ENCODE data around the gene PLD1. TPM values are rescaled to one million over a fixed set of nuclear protein-coding genes. Genes with fewer than 3 reads are reported as not detected.
A peak's percentile ranks its signal among the peaks of the same experiment; 100 is the strongest.

The PLD1 gene
- polyA plus RNA-seq, 2 donors = 26.0 to 31.9 TPM

DNA sequence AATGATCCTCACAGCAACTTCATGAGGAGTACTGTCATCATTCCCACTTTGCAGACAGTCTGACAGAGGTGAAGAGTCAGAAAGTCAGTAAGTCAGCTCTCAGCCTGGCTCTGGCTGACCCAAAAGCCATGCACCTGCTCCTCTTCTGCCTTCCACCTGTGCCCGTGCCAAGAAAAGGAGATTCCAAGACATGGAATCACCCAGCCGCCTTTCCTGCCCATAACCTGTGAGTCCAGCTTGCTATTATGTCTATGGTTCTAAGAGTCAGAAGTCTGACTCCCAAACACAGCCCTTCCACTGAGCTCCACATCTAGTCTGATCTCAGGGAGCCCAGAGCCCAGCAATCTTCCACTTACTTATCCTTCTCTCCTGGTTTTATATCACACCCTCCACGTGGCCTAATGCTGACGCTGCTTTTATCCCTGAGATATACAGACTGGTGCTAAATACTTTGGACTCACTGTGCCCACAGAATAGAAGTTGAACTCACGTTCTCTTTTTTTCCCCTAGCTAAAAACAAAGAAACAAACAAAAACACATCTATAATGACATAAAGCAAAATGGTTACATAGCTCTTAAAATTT, 66.0 kb downstream of the PLD1 start:
- WGBS, 2 donors = 79 to 91% methylated on average over 5 of the region's 5 CpGs
- Histone ChIP-seq H3K9me3 (ENCODE audit: control insufficient read depth in 2 of 2, insufficient read depth in 1 of 2, low read depth in 1 of 2, low read length in 1 of 2) (no peaks in the 10 kb centered on the region), H3K27ac (ENCODE audit: low read depth in 2 of 2, low read length in 1 of 2) (peak overlapping the region; percentile 1 to 6), H3K4me1 (ENCODE audit: control insufficient read depth in 2 of 2, insufficient read depth in 2 of 2, low read length in 1 of 2) (peaks cover 2 to 8% of the 10 kb centered on the region in 2 donors), H3K36me3 (ENCODE audit: control insufficient read depth in 2 of 2, insufficient read depth in 2 of 2, low read length in 1 of 2) (peaks cover 0 to 7% of the 10 kb centered on the region in 2 donors), H3K27me3 (ENCODE audit: control insufficient read depth in 1 of 2, insufficient read depth in 2 of 2, low read length in 2 of 2) (no peaks in the 10 kb centered on the region), H3K4me3 (ENCODE audit: low read depth in 1 of 2, low read length in 2 of 2) (no peak overlapping the region)

DNA sequence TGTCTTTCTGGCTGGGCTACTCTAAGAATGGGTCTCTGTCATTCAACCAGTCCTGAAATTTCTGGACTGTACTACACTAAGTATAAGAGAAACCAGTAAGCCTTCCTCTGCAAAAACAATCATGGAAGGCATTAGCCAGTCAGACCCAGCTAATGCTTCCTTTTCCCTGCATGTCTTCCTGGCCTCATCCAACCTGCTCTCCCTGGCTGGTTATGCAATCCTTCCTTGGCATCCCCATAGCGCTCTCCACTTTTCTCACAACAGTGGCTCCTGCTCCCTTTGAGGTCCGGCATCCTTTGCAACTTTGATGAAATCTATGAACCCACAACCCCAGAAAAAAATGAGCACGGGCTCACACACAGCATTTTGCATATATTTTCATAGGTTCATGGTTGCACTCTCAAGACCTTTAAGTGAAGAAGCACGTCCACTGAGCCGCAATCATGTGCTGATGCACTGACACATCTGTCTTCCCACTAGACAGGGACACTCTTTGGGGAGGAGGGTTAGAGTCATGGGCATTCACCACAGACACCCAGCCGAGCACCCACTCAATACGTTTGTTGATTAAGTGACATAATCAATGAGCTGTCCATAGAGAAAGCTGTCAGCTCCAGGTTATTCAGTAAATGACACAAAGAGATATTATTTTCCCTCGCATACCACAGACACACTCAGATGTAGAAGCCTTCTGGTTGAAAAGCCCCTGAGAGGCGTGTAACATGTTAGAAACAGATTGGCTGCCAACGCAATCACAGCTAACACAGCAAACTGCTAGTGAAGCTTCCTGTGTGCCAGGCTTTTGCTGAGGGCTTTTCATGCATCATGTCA, 66.7 kb downstream of the PLD1 start:
- 87 to 89% methylated on average over 10 of the region's 10 CpGs for WGBS, 2 donors
- Histone ChIP-seq H3K4me3 (ENCODE audit: low read depth in 1 of 2, low read length in 2 of 2) (no peak overlapping the region), H3K36me3 (ENCODE audit: control insufficient read depth in 2 of 2, insufficient read depth in 2 of 2, low read length in 1 of 2) (peaks cover 0 to 7% of the 10 kb centered on the region in 2 donors), H3K9me3 (ENCODE audit: control insufficient read depth in 2 of 2, insufficient read depth in 1 of 2, low read depth in 1 of 2, low read length in 1 of 2) (no peaks in the 10 kb centered on the region), H3K27ac (ENCODE audit: low read depth in 2 of 2, low read length in 1 of 2) (peak overlapping the region in 1 of 2 donors; percentile 1), H3K27me3 (ENCODE audit: control insufficient read depth in 1 of 2, insufficient read depth in 2 of 2, low read length in 2 of 2) (no peaks in the 10 kb centered on the region), H3K4me1 (ENCODE audit: control insufficient read depth in 2 of 2, insufficient read depth in 2 of 2, low read length in 1 of 2) (peaks cover 2 to 8% of the 10 kb centered on the region in 2 donors)

DNA sequence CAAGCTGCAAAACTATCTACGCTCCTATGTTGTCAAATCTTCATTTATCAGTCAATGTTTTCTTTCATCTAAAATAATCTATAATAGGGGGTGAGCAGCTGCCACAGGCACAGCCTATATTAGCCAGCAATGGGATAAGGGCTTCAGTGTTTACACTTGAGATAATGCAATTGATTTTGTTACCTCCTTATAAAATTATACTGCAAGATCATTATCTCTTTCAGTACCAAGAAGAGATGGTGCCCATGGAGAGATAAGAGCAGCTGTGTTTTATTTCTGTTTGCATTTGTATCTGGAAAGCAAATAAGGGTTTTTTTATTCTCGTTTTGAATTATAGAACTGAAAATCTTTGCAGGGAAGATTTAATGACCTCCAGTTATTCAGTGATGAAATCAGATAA, 68.9 kb downstream of the PLD1 start:
- WGBS, 2 donors = 65 to 66% methylated on average over 2 of the region's 2 CpGs
- Histone ChIP-seq H3K4me3 (ENCODE audit: low read depth in 1 of 2, low read length in 2 of 2) (no peak overlapping the region), H3K27me3 (ENCODE audit: control insufficient read depth in 1 of 2, insufficient read depth in 2 of 2, low read length in 2 of 2) (no peaks in the 10 kb centered on the region), H3K36me3 (ENCODE audit: control insufficient read depth in 2 of 2, insufficient read depth in 2 of 2, low read length in 1 of 2) (peaks cover 5 to 9% of the 10 kb centered on the region in 2 donors), H3K4me1 (ENCODE audit: control insufficient read depth in 2 of 2, insufficient read depth in 2 of 2, low read length in 1 of 2) (peaks cover 2 to 8% of the 10 kb centered on the region in 2 donors), H3K9me3 (ENCODE audit: control insufficient read depth in 2 of 2, insufficient read depth in 1 of 2, low read depth in 1 of 2, low read length in 1 of 2) (no peaks in the 10 kb centered on the region), H3K27ac (ENCODE audit: low read depth in 2 of 2, low read length in 1 of 2) (no peak overlapping the region)

DNA sequence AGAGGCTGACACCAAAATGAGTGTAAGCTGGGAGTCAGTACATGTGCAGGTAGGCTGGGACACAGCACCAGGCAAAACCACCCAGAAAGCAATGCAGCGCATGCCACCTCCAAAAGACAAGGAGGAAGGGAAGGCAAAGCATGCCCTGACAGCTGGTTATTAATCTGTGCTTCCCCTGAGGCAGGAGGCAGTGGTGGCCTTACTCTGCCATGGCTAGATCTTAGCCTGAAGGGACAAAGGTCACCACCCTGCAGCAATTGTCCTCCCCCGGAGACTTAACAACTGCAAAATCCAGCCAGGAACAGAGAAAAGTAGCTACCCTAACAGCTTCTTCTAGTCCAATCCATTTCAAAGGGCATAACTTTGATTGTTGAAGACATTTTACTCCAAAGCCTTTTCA, 73.7 kb downstream of the PLD1 start:
- no peaks in the 10 kb centered on the region for H3K9me3 ChIP-seq (ENCODE audit: control insufficient read depth in 2 of 2, insufficient read depth in 1 of 2, low read depth in 1 of 2, low read length in 1 of 2)
- H3K36me3 ChIP-seq (ENCODE audit: control insufficient read depth in 2 of 2, insufficient read depth in 2 of 2, low read length in 1 of 2) = peaks cover 6 to 10% of the 10 kb centered on the region in 2 donors
- no peaks in the 10 kb centered on the region for H3K4me1 ChIP-seq (ENCODE audit: control insufficient read depth in 2 of 2, insufficient read depth in 2 of 2, low read length in 1 of 2)
- no peaks in the 10 kb centered on the region for H3K27me3 ChIP-seq (ENCODE audit: control insufficient read depth in 1 of 2, insufficient read depth in 2 of 2, low read length in 2 of 2)
- 75 to 76% methylated on average over 2 of the region's 2 CpGs for WGBS, 2 donors
- no peak overlapping the region for H3K27ac ChIP-seq (ENCODE audit: low read depth in 2 of 2, low read length in 1 of 2)
- H3K4me3 ChIP-seq (ENCODE audit: low read depth in 1 of 2, low read length in 2 of 2) = no peak overlapping the region

DNA sequence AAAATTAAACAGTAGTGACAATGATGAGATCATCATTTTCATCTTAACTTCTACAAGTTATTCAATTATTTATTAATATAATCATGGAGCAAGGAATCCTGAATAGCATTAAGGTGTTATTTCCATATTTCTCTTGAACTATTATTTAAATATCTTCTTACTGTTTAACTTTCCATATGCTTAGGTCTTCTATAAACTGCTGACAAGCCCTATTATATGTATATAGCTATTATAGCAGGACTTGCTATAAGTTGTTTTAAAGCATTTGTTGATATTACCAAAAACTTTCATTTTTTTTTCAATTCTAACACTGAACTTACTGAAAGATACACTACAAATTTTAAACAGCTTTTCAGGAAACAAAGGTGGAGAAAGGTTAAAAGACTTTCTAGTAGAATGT, 76.7 kb downstream of the PLD1 start:
- no peak overlapping the region for H3K4me3 ChIP-seq (ENCODE audit: low read depth in 1 of 2, low read length in 2 of 2)
- H3K4me1 ChIP-seq (ENCODE audit: control insufficient read depth in 2 of 2, insufficient read depth in 2 of 2, low read length in 1 of 2) = no peaks in the 10 kb centered on the region
- H3K9me3 ChIP-seq (ENCODE audit: control insufficient read depth in 2 of 2, insufficient read depth in 1 of 2, low read depth in 1 of 2, low read length in 1 of 2) = no peaks in the 10 kb centered on the region
- no peaks in the 10 kb centered on the region for H3K27me3 ChIP-seq (ENCODE audit: control insufficient read depth in 1 of 2, insufficient read depth in 2 of 2, low read length in 2 of 2)
- no peak overlapping the region for H3K27ac ChIP-seq (ENCODE audit: low read depth in 2 of 2, low read length in 1 of 2)
- peaks cover 6 to 10% of the 10 kb centered on the region in 2 donors for H3K36me3 ChIP-seq (ENCODE audit: control insufficient read depth in 2 of 2, insufficient read depth in 2 of 2, low read length in 1 of 2)

DNA sequence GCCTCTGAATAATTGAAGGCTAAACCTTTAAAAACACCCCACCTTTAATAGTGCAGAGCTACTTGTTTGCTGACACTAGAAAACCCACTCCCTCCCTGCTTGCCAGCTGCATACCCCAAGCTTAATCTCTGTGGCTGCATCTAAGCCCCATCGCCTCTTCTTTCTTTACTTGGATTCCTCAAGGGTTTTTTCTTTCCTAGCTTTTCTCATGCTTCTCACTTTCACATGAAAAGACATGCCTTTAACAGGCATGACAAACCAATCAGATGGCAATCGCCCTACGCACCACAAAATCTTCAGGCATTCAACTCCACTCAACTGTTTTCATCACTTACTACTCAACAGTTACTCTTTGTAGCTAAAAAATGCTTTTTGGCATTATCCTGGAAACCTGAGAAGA, 77.5 kb downstream of the PLD1 start:
- Histone ChIP-seq H3K4me3 (ENCODE audit: low read depth in 1 of 2, low read length in 2 of 2) (no peak overlapping the region), H3K27me3 (ENCODE audit: control insufficient read depth in 1 of 2, insufficient read depth in 2 of 2, low read length in 2 of 2) (no peaks in the 10 kb centered on the region), H3K9me3 (ENCODE audit: control insufficient read depth in 2 of 2, insufficient read depth in 1 of 2, low read depth in 1 of 2, low read length in 1 of 2) (no peaks in the 10 kb centered on the region), H3K27ac (ENCODE audit: low read depth in 2 of 2, low read length in 1 of 2) (no peak overlapping the region), H3K36me3 (ENCODE audit: control insufficient read depth in 2 of 2, insufficient read depth in 2 of 2, low read length in 1 of 2) (peaks cover 6 to 10% of the 10 kb centered on the region in 2 donors), H3K4me1 (ENCODE audit: control insufficient read depth in 2 of 2, insufficient read depth in 2 of 2, low read length in 1 of 2) (no peaks in the 10 kb centered on the region)
- 66 to 86% methylated on average over 3 of the region's 3 CpGs for WGBS, 2 donors

DNA sequence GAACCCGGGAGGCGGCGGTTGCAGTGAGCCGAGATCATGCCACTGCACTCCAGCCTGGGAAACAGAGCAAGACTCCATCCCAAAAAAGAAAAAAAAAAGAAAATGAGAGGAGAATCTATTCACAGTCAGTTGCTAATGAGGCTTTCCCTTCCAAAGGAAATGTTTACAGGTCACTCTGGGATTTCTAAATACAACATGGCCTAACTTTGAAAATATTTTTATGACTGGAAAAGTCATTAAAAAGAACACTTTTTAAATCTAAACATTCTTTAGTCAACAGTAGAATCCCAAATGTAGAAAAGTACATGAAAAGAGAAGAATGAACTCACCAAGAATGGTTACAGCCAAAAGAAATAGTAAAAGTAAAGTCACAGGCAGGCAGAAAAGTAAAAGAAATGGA, 78.6 kb downstream of the PLD1 start:
- WGBS, 2 donors = 77 to 96% methylated on average over 3 to 4 of the region's 4 CpGs
- H3K4me1 ChIP-seq (ENCODE audit: control insufficient read depth in 2 of 2, insufficient read depth in 2 of 2, low read length in 1 of 2) = no peaks in the 10 kb centered on the region
- peaks cover 6 to 8% of the 10 kb centered on the region in 2 donors for H3K36me3 ChIP-seq (ENCODE audit: control insufficient read depth in 2 of 2, insufficient read depth in 2 of 2, low read length in 1 of 2)
- no peak overlapping the region for H3K4me3 ChIP-seq (ENCODE audit: low read depth in 1 of 2, low read length in 2 of 2)
- H3K27me3 ChIP-seq (ENCODE audit: control insufficient read depth in 1 of 2, insufficient read depth in 2 of 2, low read length in 2 of 2) = no peaks in the 10 kb centered on the region
- H3K27ac ChIP-seq (ENCODE audit: low read depth in 2 of 2, low read length in 1 of 2) = no peak overlapping the region
- no peaks in the 10 kb centered on the region for H3K9me3 ChIP-seq (ENCODE audit: control insufficient read depth in 2 of 2, insufficient read depth in 1 of 2, low read depth in 1 of 2, low read length in 1 of 2)

DNA sequence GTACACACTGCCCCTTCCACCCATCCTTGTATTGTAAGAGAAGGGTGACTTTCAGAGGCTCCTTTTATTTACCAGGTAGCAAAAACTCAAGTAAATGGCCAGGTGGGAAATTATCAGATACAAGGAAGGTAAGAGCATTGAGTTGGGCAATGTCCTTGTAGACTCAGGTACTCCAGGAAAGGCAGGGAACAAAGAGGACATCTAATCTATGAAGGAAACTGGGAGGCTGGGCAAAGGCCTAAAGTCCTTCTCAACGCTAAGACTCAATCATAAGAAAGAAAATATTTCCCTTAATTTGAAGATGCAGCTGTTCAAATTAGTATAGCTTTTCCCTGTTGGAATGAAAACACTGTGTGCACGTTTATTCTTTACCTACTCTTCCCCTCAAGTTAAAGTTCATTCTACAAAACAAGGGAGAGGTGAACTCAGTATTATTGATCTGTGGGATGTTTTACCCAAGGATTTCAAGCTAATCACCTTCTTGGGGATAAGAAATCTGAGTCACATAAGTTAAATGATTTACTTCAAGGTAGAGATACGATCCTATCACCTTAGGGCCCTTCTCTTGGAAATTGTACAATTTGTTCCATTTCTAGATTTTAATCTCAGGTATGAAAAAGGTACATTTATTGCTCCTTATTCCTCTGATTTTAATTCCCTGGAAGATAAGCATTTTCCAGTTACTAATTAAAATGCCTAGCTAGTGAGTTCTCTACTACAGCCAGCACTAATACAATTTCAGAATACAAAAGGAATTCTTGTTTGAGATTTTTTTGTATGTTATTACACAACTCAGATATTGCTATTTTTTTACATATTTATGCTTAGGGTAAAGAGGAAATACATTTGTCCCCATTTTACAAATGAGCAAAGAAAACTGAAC, 80.6 kb downstream of the PLD1 start:
- H3K4me1 ChIP-seq (ENCODE audit: control insufficient read depth in 2 of 2, insufficient read depth in 2 of 2, low read length in 1 of 2) = no peaks in the 10 kb centered on the region
- H3K4me3 ChIP-seq (ENCODE audit: low read depth in 1 of 2, low read length in 2 of 2) = no peak overlapping the region
- no peaks in the 10 kb centered on the region for H3K9me3 ChIP-seq (ENCODE audit: control insufficient read depth in 2 of 2, insufficient read depth in 1 of 2, low read depth in 1 of 2, low read length in 1 of 2)
- no peaks in the 10 kb centered on the region for H3K27me3 ChIP-seq (ENCODE audit: control insufficient read depth in 1 of 2, insufficient read depth in 2 of 2, low read length in 2 of 2)
- H3K36me3 ChIP-seq (ENCODE audit: control insufficient read depth in 2 of 2, insufficient read depth in 2 of 2, low read length in 1 of 2) = peaks cover 2 to 8% of the 10 kb centered on the region in 2 donors
- H3K27ac ChIP-seq (ENCODE audit: low read depth in 2 of 2, low read length in 1 of 2) = no peak overlapping the region
- 75 to 86% methylated on average over 3 of the region's 3 CpGs for WGBS, 2 donors

DNA sequence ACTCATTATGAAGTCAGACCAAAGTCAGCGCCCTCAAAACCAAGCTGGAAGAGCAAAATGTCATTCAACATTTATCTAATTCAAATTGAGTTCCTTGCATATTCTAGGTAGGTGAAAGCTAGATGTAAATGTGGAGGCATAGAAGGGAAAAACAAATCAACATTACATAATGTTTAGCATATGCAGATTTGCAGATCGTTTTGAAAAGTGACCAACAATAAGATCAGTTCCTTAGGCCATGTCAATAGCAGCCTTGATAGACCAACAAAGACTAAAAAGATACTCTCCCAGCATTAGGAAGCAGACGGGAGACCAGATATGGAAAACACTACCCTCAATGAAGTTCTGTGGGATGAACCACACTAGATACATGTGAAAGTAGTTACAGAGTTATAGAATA, 83.0 kb downstream of the PLD1 start:
- peaks cover 2 to 8% of the 10 kb centered on the region in 2 donors for H3K36me3 ChIP-seq (ENCODE audit: control insufficient read depth in 2 of 2, insufficient read depth in 2 of 2, low read length in 1 of 2)
- H3K9me3 ChIP-seq (ENCODE audit: control insufficient read depth in 2 of 2, insufficient read depth in 1 of 2, low read depth in 1 of 2, low read length in 1 of 2) = no peaks in the 10 kb centered on the region
- no peaks in the 10 kb centered on the region for H3K27me3 ChIP-seq (ENCODE audit: control insufficient read depth in 1 of 2, insufficient read depth in 2 of 2, low read length in 2 of 2)
- 77 to 86% methylated on average over 3 of the region's 3 CpGs for WGBS, 2 donors
- no peak overlapping the region for H3K4me3 ChIP-seq (ENCODE audit: low read depth in 1 of 2, low read length in 2 of 2)
- H3K27ac ChIP-seq (ENCODE audit: low read depth in 2 of 2, low read length in 1 of 2) = no peak overlapping the region
- no peaks in the 10 kb centered on the region for H3K4me1 ChIP-seq (ENCODE audit: control insufficient read depth in 2 of 2, insufficient read depth in 2 of 2, low read length in 1 of 2)
